Measurements from ENCODE around the gene BIN1. TPM values are rescaled to one million over a fixed set of nuclear protein-coding genes. Genes with fewer than 3 reads are reported as not detected.

Gene BIN1
- total RNA-seq, 6 donors from 2014 or later, result 32.3 to 57.0 (median 42.9) TPM

DNA sequence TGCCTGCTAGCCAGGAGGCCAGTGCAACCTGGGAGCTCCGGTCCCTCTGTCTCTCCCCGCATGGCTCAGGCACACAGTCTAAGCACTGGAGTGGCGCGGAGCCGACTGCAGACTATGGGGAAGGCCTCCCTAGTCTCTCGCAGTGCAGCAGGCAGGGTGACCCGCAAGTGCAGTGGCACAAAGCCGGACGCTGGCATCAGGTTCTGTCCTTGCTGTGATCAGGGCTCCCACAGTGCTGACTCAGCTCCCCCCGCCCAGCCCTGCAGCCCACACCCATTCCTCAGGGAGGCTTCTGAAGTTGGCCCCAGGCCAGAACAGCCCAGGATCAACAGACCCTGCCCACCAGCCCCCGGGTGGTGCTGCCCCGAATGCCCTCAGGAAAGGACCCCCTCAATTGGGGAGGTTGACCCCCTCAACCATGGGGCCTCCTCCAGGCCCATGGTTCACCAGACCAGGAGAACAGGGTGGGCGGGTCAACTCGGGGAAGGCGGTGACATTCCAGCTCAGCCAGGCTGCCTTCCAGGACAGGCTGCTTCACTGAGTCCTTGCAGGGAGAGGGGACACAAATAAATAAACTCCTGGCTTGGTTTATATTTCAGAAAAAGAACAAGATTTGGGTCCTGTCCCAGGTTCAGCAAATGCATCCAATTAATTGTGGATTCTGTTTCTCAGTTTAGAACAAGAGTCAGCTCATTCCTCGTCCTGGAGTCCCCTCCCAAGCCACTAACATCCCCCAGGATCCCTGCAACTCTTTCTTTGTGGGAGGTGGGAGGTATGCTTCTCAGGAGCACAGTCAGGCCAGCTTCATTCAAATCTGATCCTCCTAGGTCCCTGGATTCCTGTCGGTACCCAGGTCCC, 12.2 kb downstream of the BIN1 start:
- 64 to 66% methylated on average over 10 to 16 of the region's 17 CpGs for WGBS, 2 donors
- no peaks in the 10 kb centered on the region for H3K27me3 ChIP-seq
- H3K4me1 ChIP-seq, result peaks cover 13 to 24% (median 17%) of the 10 kb centered on the region in 4 donors
- DNase-seq, result peak in 1 of 2 donors; percentile 54
- H3K4me3 ChIP-seq, result no peak overlapping the region
- H3K27ac ChIP-seq, result peak overlapping the region in 3 of 4 donors; percentile 1 to 54 (median 52)
- TF ChIP-seq POLR2AphosphoS5 (IDR thresholded peaks at IDR 0.05), result no peak
- TF ChIP-seq EP300 (IDR thresholded peaks at IDR 0.05), result no peak
- no peak for TF ChIP-seq POLR2A (IDR thresholded peaks at IDR 0.05)
- TF ChIP-seq, protein P1, sequence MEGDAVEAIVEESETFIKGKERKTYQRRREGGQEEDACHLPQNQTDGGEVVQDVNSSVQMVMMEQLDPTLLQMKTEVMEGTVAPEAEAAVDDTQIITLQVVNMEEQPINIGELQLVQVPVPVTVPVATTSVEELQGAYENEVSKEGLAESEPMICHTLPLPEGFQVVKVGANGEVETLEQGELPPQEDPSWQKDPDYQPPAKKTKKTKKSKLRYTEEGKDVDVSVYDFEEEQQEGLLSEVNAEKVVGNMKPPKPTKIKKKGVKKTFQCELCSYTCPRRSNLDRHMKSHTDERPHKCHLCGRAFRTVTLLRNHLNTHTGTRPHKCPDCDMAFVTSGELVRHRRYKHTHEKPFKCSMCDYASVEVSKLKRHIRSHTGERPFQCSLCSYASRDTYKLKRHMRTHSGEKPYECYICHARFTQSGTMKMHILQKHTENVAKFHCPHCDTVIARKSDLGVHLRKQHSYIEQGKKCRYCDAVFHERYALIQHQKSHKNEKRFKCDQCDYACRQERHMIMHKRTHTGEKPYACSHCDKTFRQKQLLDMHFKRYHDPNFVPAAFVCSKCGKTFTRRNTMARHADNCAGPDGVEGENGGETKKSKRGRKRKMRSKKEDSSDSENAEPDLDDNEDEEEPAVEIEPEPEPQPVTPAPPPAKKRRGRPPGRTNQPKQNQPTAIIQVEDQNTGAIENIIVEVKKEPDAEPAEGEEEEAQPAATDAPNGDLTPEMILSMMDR (IDR thresholded peaks at IDR 0.05), result no peak
- no peaks in the 10 kb centered on the region for H3K36me3 ChIP-seq
- H3K9me3 ChIP-seq, result no peaks in the 10 kb centered on the region
- peak in 1 of 2 donors; percentile 68 for ATAC-seq (ENCODE audit: low FRiP score in 2 of 2)

DNA sequence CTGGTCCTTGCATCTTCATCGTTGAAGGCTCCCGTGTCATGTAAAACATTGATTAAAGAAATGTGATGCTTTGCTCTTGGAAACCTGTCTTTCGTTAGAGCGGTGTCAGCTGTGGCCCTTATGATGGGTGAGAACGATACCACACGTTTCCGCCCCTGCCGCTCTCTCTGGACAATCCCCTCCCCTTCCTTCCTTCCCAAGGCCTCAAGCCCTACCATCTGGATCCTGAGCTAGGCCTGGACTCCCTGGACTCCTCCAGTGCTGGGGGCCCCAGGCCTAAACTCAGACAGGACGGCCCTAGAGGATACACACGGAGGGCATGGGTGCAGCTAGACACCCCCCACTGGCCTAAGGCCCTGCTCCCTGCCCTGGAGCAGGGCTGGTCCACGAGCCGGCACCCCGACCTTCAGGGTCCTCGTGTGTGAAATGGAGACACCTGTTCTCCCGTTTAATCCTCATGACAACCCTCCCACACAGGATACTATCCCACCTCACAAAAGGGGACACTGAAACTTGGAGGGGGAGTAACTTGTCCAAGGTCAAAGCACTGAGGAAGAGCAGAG, 13.2 kb downstream of the BIN1 start:
- TF ChIP-seq, protein P1 (IDR thresholded peaks at IDR 0.05), result no peak
- TF ChIP-seq EP300 (IDR thresholded peaks at IDR 0.05) (no peak), POLR2AphosphoS5 (IDR thresholded peaks at IDR 0.05) (no peak), POLR2A (IDR thresholded peaks at IDR 0.05) (no peak)
- peaks cover 13 to 30% (median 17%) of the 10 kb centered on the region in 4 donors for H3K4me1 ChIP-seq
- H3K27me3 ChIP-seq, result no peaks in the 10 kb centered on the region
- H3K36me3 ChIP-seq, result no peaks in the 10 kb centered on the region
- peak overlapping the region in 2 of 4 donors; percentile 1 to 52 for H3K27ac ChIP-seq
- WGBS, 2 donors, result 65 to 76% methylated on average over 13 to 15 of the region's 15 CpGs
- H3K9me3 ChIP-seq, result no peaks in the 10 kb centered on the region
- no peak overlapping the region for H3K4me3 ChIP-seq
- DNase-seq (no peak), ATAC-seq (ENCODE audit: low FRiP score in 2 of 2) (no peak)

DNA sequence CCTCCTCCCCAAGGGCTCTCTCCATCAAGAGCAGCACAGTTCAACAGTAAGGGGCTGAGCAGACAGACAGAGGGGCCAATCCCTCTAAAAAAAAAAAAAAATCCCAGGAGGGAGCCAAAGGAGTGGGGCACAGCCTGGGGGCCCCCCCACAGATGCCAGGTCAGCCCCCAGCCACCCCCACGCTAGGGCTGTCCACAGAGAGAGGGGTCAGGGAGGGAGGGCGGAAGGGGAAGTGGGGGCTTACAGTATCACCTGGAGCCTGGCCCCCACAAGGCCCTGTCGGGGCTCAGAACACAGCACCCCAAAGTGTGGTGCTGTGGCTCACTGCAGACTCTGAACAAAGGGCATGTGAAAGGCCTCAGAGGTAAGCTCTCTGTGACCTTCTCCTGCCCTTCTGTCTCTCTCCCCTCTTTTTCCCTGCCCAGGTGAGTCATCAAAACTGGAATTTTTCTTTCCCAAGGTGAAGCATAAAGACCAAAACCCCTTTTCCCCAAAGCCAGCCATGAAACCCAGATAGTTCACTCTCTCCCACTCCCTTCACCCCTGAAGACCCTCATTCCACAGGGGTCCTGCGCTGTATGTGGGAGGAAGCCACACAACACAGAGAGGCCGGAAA, 13.9 kb downstream of the BIN1 start:
- ATAC-seq (ENCODE audit: low FRiP score in 2 of 2), result no peak
- Histone ChIP-seq H3K36me3 (no peaks in the 10 kb centered on the region), H3K4me3 (no peak overlapping the region), H3K9me3 (no peaks in the 10 kb centered on the region), H3K4me1 (peaks cover 13 to 30% (median 18%) of the 10 kb centered on the region in 4 donors), H3K27me3 (no peaks in the 10 kb centered on the region), H3K27ac (no peak overlapping the region)
- DNase-seq, result no peak
- TF ChIP-seq EP300 (IDR thresholded peaks at IDR 0.05) (no peak), POLR2AphosphoS5 (IDR thresholded peaks at IDR 0.05) (no peak), POLR2A (IDR thresholded peaks at IDR 0.05) (no peak)
- TF ChIP-seq, protein P1 (IDR thresholded peaks at IDR 0.05), result no peak
- WGBS, 2 donors, result 58 to 82% methylated on average over 5 of the region's 5 CpGs

DNA sequence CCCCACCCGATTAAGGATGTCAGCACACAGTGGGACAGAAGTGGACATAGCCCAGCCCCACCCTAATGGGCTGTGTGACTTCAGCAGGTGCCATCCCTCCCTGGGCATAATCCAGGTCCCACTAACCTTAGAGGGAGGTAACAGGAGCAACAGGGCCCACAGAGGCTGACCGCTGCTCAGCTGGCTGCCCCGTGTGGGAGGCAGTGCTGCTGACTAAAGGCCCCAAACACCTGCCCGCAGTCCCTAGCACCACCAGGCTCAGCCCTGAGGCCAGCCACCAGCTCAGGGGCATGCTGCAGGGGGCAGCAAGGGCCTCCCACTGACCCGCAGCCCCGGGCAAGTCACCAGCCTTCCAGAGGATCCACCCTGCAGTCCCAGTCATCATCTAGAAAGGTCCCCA, 14.6 kb downstream of the BIN1 start:
- H3K27ac ChIP-seq, result no peak overlapping the region
- no peak overlapping the region for H3K4me3 ChIP-seq
- no peaks in the 10 kb centered on the region for H3K9me3 ChIP-seq
- ATAC-seq (ENCODE audit: low FRiP score in 2 of 2), result no peak
- WGBS, 2 donors, result 87 to 100% methylated on average over 1 to 4 of the region's 6 CpGs
- peak in 1 of 2 donors; percentile 61 for DNase-seq
- H3K4me1 ChIP-seq, result peaks cover 15 to 36% (median 23%) of the 10 kb centered on the region in 4 donors
- H3K36me3 ChIP-seq, result no peaks in the 10 kb centered on the region
- TF ChIP-seq, protein P1 (IDR thresholded peaks at IDR 0.05), result no peak
- no peak for TF ChIP-seq EP300 (IDR thresholded peaks at IDR 0.05)
- TF ChIP-seq POLR2A (IDR thresholded peaks at IDR 0.05), result no peak
- TF ChIP-seq POLR2AphosphoS5 (IDR thresholded peaks at IDR 0.05), result no peak
- no peaks in the 10 kb centered on the region for H3K27me3 ChIP-seq
